Right lobe of liver (tissue), 4 donors: Measurements from ENCODE around the gene PRDM2.

Experiments used
- POLR2A ChIP-seq: fragments of 450-650 bp; IDR thresholded peaks from one replicate; pipeline ENCODE4 v1.6.1; 2017; ENCODE audit warnings: antibody characterized with exemption, mild to moderate bottlenecking
- TF ChIP-seq, protein P1 (sequence below), 4 donors: fragments of 200-600 bp in 3 of 4; fragments of 450-650 bp in 1 of 4; IDR thresholded peaks; one replicate each; pipeline versions ENCODE4 v1.5.1 to v1.8.0; 2016 to 2022; ENCODE audit warnings: antibody characterized with exemption in 4 of 4, mild to moderate bottlenecking in 2 of 4
- donor health status: DM: no; HTN: no; CAD: no.
- donor health status: DM: no; HTN: no; CAD: no.
- donor health status: DM: no; HTN: yes; CAD: no.

DNA sequence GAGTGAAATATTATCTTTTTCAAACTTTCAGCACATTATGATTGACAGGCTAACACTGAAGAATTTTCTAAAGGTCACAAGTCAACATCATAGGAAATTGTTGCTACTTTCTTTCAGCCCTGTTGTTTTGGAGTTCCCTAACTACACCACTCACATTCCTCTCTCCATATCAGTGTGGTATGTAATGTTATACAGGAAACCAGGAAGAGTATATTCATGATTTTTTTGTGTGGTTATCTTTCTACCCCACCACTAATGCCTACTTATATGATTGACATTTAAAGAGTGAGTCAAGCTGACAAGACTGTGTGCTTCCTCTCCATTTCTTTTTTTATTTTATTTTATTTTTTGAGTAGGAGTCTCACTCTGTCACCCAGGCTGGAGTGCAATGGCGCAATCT, 47.8 kb upstream of the PRDM2 start:
- TF ChIP-seq, protein P1, sequence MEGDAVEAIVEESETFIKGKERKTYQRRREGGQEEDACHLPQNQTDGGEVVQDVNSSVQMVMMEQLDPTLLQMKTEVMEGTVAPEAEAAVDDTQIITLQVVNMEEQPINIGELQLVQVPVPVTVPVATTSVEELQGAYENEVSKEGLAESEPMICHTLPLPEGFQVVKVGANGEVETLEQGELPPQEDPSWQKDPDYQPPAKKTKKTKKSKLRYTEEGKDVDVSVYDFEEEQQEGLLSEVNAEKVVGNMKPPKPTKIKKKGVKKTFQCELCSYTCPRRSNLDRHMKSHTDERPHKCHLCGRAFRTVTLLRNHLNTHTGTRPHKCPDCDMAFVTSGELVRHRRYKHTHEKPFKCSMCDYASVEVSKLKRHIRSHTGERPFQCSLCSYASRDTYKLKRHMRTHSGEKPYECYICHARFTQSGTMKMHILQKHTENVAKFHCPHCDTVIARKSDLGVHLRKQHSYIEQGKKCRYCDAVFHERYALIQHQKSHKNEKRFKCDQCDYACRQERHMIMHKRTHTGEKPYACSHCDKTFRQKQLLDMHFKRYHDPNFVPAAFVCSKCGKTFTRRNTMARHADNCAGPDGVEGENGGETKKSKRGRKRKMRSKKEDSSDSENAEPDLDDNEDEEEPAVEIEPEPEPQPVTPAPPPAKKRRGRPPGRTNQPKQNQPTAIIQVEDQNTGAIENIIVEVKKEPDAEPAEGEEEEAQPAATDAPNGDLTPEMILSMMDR (IDR thresholded peaks at IDR 0.05) = no peak
- no peak for TF ChIP-seq POLR2A
